NCI-H2029 (cell line): ENCODE measurements around the gene NSA2.

Experiments used
- DNase-seq: peaks from one replicate; lab custom pipeline; 2025; lab: John Stamatoyannopoulos, UW

The NSA2 gene

GRCh38 chr5:74816875-74817274, 49.8 kb downstream of the NSA2 start:
- no peak for DNase-seq

- no peak for DNase-seq
Observed at GRCh38 chr5:74822288-74822687, 55.2 kb downstream of the NSA2 start.

GRCh38 chr5:74829413-74829812, 62.4 kb downstream of the NSA2 start:
- no peak for DNase-seq
